HG03060 (cell line): ENCODE data around the gene ZNF365.
"Not testable (repeated sequence)": the region's sequence is repeated elsewhere in the genome, so short reads cannot be mapped to it uniquely, and the experiment has no call there.

ENCODE experiments used
- ATAC-seq: cut with Tn5 transposase; IDR thresholded peaks from one replicate; pipeline ENCODE4 v1.9.1; 2021; ENCODE audit warnings: low read depth, moderate number of reproducible peaks; ENCODE audit not compliant: unreplicated experiment

ZNF365 gene

DNA sequence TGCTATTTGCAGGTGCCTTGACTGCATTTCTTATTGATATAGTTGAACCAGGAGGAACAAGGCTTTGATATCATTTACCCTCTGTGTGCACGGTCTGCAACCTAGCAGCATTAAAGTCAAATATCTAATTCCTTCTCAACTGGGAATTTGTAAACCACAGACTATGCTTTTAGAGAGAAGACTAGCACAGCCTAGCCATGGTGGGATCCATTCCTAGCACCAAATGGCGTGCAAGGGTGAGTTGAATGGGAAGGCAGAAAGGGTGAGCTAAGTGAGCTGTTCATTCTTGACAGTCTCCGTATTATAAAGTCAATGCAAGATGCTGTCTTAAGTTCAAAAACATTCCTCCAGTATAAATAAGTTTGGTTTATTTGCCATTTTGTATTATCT lies 2.9 kb downstream of the ZNF365 start:
- no peak for ATAC-seq

DNA sequence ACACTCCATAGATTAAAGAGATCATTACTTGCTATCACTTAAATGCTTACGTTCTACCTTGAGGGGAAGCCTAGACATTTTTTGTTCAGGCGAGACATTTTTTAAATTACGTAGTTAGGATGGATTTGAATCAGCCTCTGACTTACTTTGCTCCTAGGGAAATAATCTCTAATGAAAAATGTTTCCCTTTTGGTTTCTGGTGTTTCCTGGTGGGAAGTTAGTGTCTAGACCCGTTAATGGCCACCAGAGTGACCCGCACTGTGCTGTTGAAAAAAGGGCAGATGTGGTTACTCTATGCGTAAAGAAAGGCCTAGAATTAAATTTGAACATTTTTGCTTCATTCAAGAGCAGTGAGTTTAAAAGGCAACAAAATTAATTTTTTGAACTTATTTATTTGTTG lies 3.8 kb downstream of the ZNF365 start:
- no peak for ATAC-seq

DNA sequence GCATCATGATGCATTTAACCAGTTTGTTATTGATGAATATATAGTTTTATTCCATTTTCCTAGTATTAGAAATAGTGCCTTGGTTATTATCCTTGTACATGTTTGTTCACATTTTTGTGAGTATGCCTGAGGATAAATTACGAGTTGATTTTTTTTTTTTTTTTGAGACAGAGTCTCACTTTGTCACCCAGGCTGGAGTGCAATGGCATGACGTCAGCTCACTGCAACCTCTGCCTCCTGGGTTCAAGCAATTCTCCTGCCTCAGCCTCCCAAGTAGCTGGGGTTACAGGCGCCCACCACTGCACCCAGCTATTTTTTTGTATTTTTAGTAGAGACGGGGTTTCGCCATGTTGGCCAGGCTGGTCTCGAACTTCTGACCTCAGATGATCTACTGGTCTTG lies 4.7 kb downstream of the ZNF365 start:
- not testable (repeated sequence) for ATAC-seq

DNA sequence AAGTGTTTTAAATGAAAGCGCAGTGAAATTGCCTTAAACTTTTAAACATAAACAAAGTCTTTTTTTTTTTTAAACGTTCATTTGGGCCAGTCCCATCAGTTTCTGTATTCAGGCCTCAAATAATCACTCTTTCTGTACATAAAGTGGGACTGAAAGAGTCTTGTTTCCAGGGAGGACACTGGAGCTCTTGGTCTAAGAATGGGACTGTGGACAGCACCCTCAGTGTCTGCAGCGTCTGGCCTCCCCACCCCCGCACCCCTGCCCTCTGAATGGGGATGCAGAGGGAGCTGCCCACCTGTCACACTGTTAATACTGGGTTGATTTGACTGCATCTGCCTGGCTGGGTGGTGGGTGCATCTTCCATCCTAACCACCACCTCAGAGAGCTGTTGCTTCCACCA lies 5.2 kb downstream of the ZNF365 start:
- no peak for ATAC-seq

DNA sequence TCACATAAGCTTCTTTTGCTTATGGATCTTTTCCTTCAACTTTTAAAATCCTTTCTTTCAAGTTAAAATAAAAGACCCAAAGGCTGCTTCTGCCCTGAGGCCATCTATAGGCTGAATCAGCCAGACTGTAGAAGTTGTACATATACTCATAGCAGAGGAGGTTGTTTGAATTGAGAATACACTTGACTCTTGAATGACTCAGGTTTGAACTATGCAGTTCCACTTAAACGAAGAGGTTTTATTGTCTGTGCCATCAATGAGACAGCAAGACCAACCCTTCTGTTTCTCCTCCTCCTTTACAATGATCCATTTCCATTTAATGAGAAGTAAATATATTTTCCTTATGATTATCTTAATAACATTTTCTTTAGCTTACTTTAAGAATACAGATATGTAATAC lies 5.8 kb downstream of the ZNF365 start:
- no peak for ATAC-seq

DNA sequence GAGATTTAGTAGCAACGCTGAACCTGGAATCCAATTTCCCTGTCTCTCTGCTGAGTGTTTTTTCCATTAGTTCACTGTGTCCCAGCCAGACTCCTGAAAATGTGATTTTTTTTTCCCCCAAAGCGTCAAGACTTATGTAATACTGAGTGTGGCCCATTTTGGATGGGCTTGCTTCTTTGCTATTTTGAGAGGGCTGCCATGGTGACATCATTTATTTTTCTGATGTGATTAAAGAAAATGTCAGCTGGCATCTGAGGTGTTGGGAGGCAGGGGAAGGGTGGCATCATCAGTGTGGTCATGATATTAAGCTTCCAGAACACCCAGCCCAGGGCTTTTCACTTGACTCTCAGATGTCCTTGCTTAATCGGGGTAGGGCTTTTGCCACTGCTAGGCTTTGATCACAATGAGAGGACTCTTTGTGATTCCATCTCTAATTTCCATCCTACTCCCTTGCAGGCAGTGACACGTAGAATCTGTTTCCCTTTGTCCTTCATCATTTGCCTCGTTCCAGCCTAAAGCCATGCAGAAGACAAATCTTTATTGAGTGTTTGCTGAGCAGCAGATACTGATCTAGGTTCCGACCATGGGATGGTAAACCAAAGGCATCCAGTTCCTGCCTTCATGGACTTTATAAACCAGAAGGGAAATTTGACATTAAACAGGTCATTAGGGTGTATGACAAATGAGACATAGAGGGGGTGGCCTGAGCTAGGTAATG lies 7.4 kb downstream of the ZNF365 start:
- no peak for ATAC-seq

DNA sequence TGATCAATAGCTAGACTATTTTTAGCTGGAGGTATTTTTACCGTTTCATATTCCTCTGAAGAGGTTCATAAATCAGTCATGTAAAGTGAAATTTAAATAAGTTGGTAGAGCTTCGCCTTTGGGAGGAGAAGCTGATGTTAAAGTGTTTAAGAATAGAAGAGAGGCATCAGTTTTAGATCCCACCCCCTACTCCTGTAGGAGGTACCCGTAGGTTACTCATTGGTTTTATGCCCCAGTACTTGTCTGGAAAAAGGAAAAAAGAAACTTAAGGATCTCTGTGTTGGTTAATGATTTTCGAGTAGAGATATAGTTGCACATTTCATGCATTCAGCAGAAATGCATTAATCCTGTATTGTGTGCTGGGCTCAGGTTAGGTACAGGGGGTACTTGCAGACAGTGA lies 8.7 kb downstream of the ZNF365 start:
- ATAC-seq, result no peak

DNA sequence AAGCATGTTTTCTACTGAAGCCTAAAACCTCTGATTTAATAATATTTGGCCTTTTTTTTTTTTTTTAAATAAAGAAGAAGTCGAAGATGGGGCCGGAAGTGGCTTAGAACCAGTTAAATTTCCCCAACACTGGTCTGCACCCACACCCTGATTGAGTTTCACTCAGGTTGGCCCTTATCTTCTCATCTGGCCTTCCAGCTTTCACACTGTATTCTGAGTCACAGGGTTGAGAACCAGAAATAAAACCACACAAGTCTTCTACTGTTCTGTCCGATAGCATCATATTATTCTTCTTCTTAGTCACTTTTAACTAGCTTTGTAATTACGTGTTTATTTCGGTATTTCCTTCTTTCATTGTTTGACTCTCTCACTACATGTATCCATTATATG lies 9.9 kb downstream of the ZNF365 start:
- no peak for ATAC-seq

DNA sequence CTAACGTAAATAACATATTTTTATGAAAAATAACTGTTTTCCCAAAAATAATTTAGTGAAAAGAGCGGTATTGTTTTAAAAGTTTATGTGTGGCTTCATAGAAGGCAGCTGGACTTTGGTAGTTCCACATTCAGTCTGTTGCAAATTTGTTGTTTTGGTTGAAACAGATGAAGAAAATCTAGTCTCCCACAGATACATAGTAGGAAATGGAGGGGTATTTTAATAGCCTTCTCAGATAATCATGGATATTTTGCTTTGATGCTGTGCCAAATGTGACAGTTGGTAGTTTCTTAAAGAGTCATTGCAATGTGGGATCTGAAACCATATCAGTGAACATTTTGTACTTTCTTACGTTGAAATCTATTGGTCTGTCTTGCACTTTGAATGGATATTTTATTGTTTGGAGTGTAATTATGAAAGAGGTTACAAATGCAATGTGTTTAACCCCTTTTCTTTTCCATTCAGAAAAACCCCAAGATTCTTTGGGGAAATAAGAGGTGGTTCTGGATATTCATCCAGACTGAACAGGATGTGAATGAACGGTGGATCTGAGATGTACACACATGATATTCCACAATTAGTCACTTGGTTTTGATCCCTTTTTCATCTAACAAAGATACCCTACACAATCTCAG lies 10.4 kb downstream of the ZNF365 start:
- no peak for ATAC-seq

DNA sequence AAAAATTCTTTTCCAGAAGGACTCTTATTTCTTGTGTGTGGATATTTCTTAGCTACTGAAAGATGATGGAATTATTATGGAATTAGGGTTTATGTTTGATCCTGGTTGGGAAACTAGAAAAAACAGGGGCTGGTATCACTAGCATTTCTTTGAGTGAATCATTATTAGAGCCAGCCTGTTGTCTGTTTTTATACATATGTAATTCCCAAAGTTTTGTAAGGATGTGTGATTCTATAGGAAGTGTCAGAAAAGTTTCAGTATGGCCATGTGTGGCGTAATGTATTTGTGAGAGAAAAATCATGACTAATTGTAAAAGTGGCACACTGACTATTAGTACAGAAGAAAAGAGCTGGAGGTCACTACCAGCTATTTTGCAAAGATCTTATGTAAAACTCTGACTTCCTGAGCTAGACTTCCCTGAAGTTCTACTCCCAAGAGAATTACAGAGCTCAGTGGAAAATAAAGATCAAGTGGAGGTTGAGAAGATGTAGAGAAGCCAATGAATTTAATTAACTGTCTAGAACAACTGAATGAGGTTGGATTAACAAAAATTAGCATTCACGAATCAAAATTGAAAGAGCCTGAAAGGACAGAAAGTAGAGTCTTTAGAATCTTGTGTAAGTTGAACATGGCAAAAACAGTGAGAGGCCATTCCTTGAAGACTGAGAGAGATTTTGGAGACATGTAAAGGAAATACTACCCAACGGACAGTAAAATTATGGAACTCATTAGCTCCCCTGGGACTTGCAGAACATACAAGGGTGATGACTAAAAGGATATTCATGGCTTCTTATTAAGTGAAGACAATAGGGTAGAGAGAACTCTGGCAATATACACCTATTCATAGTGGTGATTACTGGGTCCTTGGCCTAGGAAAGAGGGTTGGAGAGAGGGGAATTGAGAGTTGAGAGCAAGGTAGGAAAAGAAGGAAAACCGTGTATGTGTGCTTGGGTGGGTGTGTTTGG lies 12.5 kb downstream of the ZNF365 start:
- ATAC-seq, result no peak

DNA sequence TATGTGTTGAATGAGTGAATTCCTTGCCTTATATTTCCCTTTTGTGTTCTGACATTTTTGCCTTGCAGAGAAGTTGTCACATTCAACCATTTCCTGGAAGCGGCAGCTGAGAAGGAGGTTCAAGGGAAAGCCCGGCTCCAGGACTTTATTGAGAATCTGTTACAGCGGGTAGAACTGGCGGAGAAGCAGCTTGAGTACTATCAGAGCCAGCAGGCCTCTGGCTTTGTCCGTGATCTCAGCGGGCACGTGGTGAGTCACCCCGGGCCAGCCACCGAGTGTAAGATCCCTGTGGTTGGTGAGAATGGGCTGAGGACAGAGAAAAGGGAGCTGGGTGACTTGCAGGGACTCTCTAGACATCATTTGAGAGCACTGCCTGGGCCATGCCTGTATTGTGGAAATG lies 14.2 kb downstream of the ZNF365 start:
- ATAC-seq, result no peak

DNA sequence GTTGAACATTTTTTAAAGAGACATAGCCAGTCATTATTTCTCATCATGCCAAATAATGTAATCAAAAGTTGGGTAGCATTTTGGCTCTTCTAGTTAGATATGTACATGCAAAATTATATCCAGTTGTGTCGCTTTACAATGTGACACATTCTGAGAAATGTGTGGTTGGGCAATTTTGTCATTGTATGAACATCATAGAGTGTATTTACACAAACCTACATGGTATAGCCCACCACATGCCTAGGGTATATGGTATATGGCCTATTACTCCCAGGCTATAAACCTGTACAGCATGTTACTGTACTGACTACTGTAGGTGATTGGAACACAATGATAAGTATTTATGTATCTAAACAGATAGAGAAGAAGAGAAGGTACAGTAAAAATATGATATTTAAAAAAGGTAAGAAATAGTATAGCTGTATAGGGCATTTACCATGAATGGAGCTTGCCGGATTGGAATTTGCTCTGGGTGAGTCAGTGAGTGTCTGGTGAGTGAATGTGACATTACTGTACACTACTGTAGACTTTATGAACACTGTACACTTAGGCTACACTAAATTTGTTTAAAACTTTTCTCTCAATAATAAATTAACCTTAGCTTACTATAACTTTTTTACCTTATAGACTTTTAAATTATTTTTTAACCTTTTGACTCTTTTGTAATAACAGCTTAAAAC lies 16.5 kb downstream of the ZNF365 start:
- ATAC-seq, result no peak

DNA sequence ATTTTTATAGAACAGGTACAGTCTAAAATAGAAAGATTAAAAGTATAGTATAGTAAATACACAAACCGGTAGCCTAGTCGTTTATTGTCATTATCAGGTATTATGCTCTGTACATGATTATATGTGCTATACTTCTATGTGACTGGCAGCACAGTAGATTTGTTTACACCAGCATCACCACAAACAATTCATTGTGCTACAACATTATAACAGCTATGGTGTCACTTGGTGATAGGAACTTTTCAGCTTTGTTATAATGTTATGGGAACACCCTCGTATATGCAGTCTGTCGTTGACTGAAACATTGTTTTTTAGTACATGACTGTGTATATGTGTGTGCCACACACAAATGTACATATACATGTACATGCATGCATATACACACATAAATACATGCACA lies 19.1 kb downstream of the ZNF365 start:
- ATAC-seq, result no peak

DNA sequence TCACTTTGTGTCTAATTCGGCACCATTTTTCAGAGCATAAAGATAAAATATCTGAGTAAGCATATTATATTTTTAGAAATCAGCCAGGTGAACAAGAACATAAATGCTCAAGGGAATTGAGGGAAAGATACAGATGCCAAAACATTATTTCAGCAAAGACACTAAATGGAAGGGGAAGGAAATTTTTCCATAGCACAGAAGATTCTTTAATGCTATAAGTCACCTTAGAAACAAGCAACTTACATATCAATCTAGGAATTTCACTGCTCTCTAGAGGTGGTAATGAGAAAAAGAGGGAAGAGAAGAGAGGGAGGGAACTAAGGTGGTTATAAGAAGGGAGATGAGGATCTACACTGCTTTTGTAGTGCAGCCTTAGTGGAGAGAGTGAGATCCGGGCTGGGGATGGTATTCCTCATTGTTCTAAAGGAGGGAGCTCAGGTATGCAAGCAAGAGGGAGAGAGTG lies 20.4 kb downstream of the ZNF365 start:
- ATAC-seq, result no peak

DNA sequence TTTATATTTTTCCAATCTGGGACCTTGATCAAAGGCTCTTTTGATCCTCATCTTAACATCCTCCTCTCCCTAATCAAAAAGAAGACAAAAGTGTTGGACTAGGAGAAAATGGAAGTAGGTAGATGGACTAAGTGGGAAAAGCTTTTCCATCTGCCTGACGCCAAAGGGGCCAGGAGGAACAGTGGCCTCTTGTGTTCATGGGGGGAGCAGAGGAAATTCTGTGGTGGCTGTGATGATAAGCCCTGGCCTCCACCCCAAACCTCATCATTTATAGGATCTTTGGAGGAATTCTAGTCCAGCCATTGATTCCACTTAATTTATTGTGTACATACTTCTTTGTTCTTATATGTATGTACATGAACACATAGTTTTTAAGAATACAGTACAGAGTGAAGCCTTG lies 21.7 kb downstream of the ZNF365 start:
- ATAC-seq, result no peak

DNA sequence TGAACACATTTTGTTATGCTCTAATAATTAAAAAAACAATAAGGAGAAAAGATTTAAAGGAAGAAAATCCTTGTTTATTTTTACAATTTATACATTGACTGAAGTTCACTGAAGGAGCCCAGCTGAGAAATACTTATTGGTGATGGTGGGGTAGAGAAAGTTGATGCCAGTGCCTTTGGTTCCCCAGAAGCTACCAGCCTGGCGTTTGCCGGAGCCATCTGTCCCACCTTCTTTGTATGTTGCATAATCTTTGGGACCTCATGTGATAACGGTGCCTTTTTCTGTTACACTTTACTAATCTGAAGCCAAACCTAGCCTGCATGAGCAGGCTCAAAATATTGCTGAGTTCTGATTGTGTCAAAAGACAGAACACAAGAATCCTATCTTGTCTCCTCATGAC lies 22.7 kb downstream of the ZNF365 start:
- no peak for ATAC-seq

DNA sequence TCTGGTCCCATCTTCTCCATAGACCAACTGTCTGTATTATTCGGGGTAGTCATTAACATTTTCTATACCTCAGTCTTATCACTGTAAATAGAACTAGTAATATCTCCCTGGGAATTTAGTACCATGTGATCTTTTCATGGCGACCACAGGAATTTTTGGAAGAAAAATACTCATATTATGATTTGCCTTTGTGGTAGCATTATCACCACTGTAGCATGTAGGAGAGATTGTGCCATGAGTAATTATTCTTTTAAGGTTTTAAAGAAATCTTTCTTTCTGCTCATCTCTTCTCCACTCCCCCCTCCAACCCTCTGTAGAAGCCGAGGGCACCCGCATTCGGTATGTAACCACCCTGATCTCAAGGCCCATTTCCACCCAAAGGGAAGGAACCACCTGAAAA lies 25.0 kb downstream of the ZNF365 start:
- no peak for ATAC-seq

DNA sequence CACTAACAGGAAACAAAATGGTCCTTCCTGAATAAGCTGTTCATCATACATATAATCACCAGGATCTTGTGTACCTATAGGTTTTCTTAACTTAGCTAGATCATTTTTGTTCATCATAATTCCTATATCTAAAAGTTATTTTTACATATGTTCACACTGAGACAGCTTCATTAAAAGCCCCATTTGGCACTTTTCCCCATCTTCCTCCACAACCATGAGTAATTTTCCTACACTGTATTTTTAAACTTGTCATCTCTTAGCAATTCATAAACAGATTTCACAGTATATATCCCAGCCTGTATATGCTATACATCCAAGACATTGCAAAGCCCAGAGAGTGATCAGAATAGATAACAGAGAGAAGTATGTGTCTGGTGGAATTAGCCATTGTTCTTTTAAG lies 28.3 kb downstream of the ZNF365 start:
- no peak for ATAC-seq

DNA sequence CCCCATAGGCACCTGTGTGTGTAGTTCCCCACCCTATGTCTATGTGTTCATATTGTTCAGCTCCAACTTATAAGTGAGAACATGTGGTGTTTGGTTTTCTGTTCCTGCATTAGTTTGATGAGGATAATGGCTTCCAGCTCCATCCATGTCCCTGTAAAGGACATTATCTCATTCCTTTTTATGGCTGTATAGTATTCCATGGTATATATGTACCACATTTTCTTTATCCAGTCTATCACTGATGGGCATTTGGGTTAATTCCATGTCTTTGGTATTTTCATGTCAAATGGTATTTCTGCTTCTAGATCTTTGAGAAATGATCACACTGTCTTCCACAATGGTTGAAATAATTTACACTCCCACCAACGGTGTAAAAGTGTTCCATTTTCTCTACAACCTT lies 36.4 kb downstream of the ZNF365 start:
- not testable (repeated sequence) for ATAC-seq

DNA sequence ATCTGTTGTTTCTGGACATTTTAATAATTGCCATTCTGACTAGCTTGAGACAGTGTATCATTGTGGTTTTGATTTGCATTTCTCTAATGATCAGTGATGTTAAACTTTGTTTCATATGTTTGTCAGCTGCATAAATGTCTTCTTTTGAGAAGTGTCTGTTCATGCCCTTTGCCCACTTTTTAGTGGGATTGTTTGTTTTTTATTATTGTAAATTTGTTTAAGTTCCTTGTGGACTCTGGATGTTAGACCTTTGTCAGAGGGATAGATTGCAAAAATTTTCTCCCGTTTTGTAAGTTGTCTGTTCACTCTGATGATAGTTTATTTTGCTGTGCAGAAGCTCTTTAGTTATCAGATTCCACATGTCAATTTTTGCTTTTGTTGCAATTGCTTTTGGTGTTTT lies 36.8 kb downstream of the ZNF365 start:
- ATAC-seq, result not testable (repeated sequence)

DNA sequence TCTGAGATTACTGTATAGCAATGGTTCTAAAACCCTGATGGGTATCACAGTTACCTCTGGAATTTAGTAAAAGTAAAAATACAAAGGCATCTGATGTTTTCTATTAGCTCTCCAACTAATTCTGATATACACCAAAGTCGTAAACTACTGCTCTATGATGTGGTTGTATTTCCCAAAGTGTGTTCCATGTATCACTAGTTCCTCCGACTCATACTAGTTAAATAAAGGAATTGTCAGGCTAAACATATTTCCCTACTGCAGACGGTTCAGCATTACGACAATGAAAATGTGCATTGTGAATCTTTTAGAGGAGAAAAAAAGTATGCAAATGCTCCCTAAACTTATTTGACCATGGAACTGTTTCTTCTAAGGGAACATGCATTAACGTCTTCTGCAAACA lies 38.9 kb downstream of the ZNF365 start:
- ATAC-seq, result no peak
